Measurements from ENCODE around the gene SUSD2. TPM values are rescaled to one million over a fixed set of nuclear protein-coding genes. Genes with fewer than 3 reads are reported as not detected.
A peak's percentile ranks its signal among the peaks of the same experiment; 100 is the strongest.

Gene SUSD2
- total and polyA plus RNA-seq, 2 donors (not counting 1 experiment from before 2014, with no cell fraction given): 10.6 to 11.9 TPM

DNA sequence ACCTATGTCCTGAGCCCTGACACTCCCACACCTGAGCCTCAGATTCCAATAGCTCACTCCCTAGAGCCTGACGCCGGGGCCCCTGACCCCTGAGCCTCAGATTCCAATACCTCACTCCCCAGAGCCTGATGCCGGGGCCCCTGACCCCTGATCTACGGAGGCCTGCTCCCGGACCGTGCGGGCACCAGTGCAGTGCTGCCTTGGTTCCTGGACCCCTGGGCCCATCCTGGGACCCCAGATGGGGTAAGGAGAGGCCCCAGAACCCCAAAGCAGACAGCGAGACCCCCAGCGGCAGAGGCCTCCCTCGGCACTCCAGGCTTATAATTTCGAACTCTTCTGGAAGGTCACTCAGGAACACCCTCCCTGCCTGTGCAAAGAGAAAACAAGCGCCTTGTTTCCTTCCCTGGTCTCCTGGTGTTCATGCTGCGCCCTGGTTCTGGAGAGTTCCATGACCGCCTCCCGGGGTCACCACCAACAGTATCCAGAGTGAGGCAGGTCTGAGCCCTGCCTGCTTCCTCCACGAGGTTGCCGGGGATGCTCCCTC, 7.5 kb downstream of the SUSD2 start:
- Histone ChIP-seq H3K4me2 (ENCODE audit: extremely low read depth, insufficient read depth, low read length) (no peak overlapping the region), H3K9ac (ENCODE audit: insufficient read depth, low read length) (no peak overlapping the region), H4K20me1 (ENCODE audit: control insufficient read depth, extremely low read depth, insufficient read depth, low read length) (no peaks in the 10 kb centered on the region), H3K36me3 (ENCODE audit: control insufficient read depth, insufficient read depth, low read length) (peaks cover 2% of the 10 kb centered on the region), H3K27me3 (ENCODE audit: control insufficient read depth, insufficient read depth, low read length) (no peaks in the 10 kb centered on the region), H3K79me2 (ENCODE audit: control insufficient read depth, insufficient read depth, low read length) (no peaks in the 10 kb centered on the region), H3K4me1 (ENCODE audit: control insufficient read depth, extremely low read depth, insufficient read depth, low read length) (peaks cover 6% of the 10 kb centered on the region), H3K27ac (ENCODE audit: insufficient read depth, low read length) (no peak overlapping the region), H3K4me3 (replicated peaks in 1 of 4; ENCODE audit: control extremely low read depth in 1 of 4, insufficient read depth in 1 of 4, low read depth in 3 of 4, low read length in 4 of 4) (no peak overlapping the region), H2AFZ (ENCODE audit: low read length) (no peak overlapping the region), H3K9me3 (ENCODE audit: control insufficient read depth, insufficient read depth, low read depth, low read length) (no peaks in the 10 kb centered on the region)
- DNase-seq (ENCODE audit: low read depth in 2 of 2): no peak
- no peak for TF ChIP-seq EZH2 (IDR thresholded peaks at IDR 0.05; ENCODE audit: low read length, missing control alignments)
- no peak for TF ChIP-seq CTCF (conservative IDR thresholded peaks at IDR 0.05 in 1 of 2, IDR thresholded peaks at IDR 0.05 in 1 of 2; ENCODE audit: low read depth in 1 of 2, low read length in 2 of 2)

GRCh38 chr22:24189249-24190158, 8.2 kb downstream of the SUSD2 start:
- Histone ChIP-seq H4K20me1 (ENCODE audit: control insufficient read depth, extremely low read depth, insufficient read depth, low read length) (no peaks in the 10 kb centered on the region), H3K4me1 (ENCODE audit: control insufficient read depth, extremely low read depth, insufficient read depth, low read length) (peaks cover 6% of the 10 kb centered on the region), H3K79me2 (ENCODE audit: control insufficient read depth, insufficient read depth, low read length) (no peaks in the 10 kb centered on the region), H3K4me3 (replicated peaks in 1 of 4; ENCODE audit: control extremely low read depth in 1 of 4, insufficient read depth in 1 of 4, low read depth in 3 of 4, low read length in 4 of 4) (no peak overlapping the region), H3K9ac (ENCODE audit: insufficient read depth, low read length) (no peak overlapping the region), H3K4me2 (ENCODE audit: extremely low read depth, insufficient read depth, low read length) (no peak overlapping the region), H3K27me3 (ENCODE audit: control insufficient read depth, insufficient read depth, low read length) (no peaks in the 10 kb centered on the region), H3K9me3 (ENCODE audit: control insufficient read depth, insufficient read depth, low read depth, low read length) (no peaks in the 10 kb centered on the region), H3K36me3 (ENCODE audit: control insufficient read depth, insufficient read depth, low read length) (peaks cover 2% of the 10 kb centered on the region), H2AFZ (ENCODE audit: low read length) (no peak overlapping the region), H3K27ac (ENCODE audit: insufficient read depth, low read length) (no peak overlapping the region)
- DNase-seq (ENCODE audit: low read depth in 2 of 2): peak; percentile 38 to 60
- TF ChIP-seq EZH2 (IDR thresholded peaks at IDR 0.05; ENCODE audit: low read length, missing control alignments) (no peak), CTCF (conservative IDR thresholded peaks at IDR 0.05 in 1 of 2, IDR thresholded peaks at IDR 0.05 in 1 of 2; ENCODE audit: low read depth in 1 of 2, low read length in 2 of 2) (peak; percentile 94 to 95)

DNA sequence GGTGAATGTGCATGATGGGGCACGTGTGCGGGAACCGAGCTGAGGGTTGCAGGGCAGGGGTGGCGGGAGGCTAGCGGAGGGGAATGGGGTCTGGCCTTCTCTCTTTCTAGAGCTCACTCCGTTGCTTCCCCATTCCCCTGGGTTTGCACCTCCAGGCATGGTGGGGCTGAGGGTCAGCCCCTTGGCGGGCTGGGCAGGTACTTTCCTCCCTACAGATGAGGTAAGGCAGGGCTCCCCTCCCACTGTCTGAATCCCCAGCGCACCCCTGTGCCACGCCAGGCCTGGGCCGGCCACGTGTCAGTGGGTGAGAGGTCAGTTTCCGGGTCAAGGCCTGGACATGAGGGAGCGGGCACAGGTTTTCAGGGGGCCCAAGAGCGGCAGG, 8.9 kb downstream of the SUSD2 start:
- DNase-seq (ENCODE audit: low read depth in 2 of 2): no peak
- H3K36me3 ChIP-seq (ENCODE audit: control insufficient read depth, insufficient read depth, low read length): peaks cover 2% of the 10 kb centered on the region
- H3K9ac ChIP-seq (ENCODE audit: insufficient read depth, low read length): no peak overlapping the region
- no peak overlapping the region for H3K4me2 ChIP-seq (ENCODE audit: extremely low read depth, insufficient read depth, low read length)
- H3K79me2 ChIP-seq (ENCODE audit: control insufficient read depth, insufficient read depth, low read length): no peaks in the 10 kb centered on the region
- no peak overlapping the region for H3K4me3 ChIP-seq (replicated peaks in 1 of 4; ENCODE audit: control extremely low read depth in 1 of 4, insufficient read depth in 1 of 4, low read depth in 3 of 4, low read length in 4 of 4)
- H4K20me1 ChIP-seq (ENCODE audit: control insufficient read depth, extremely low read depth, insufficient read depth, low read length): no peaks in the 10 kb centered on the region
- peaks cover 6% of the 10 kb centered on the region for H3K4me1 ChIP-seq (ENCODE audit: control insufficient read depth, extremely low read depth, insufficient read depth, low read length)
- no peak for TF ChIP-seq CTCF (conservative IDR thresholded peaks at IDR 0.05 in 1 of 2, IDR thresholded peaks at IDR 0.05 in 1 of 2; ENCODE audit: low read depth in 1 of 2, low read length in 2 of 2)
- no peak for TF ChIP-seq EZH2 (IDR thresholded peaks at IDR 0.05; ENCODE audit: low read length, missing control alignments)
- no peak overlapping the region for H2AFZ ChIP-seq (ENCODE audit: low read length)
- no peaks in the 10 kb centered on the region for H3K9me3 ChIP-seq (ENCODE audit: control insufficient read depth, insufficient read depth, low read depth, low read length)
- H3K27ac ChIP-seq (ENCODE audit: insufficient read depth, low read length): no peak overlapping the region
- H3K27me3 ChIP-seq (ENCODE audit: control insufficient read depth, insufficient read depth, low read length): no peaks in the 10 kb centered on the region
